Hematopoietic multipotent progenitor cell treated with erythropoietin and hydrocortisone succinate and interleukin-3 and kit ligand, for 6 days (in vitro differentiated cells): ENCODE measurements around the gene AQP3.
"Not testable (repeated sequence)": the region's sequence is repeated elsewhere in the genome, so short reads cannot be mapped to it uniquely, and the experiment has no call there.

Source experiments
- DNase-seq: peaks from one replicate; pipeline ENCODE4 v3.0.0-alpha.2; 2015

Gene AQP3

GRCh38 chr9:33464045-33464636 lies 16.7 kb upstream of the AQP3 start:
- no peak for DNase-seq

- DNase-seq, result no peak
These were observed 15.8 kb upstream of the AQP3 start for GRCh38 chr9:33463151-33463550.

- DNase-seq, result no peak
These were observed 14.1 kb upstream of the AQP3 start for GRCh38 chr9:33461492-33461891.

DNA sequence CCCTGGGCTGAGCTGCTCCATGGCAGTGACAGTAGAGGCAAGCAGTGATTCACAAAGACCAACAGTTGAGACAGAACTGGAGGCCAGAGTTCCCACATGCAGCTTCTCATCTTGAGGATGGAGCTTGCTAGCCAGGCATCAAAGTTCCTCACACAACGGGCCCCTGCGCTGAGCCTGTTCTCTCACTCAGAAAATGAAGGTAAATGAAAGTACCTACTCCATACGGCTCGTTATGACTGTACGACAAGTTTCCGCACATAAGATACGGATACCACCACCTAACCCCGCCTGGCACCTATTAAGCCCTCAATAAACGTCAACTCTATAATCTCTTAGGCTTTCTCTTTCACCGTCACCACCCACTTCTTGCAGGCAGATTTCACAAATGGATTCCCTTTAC lies 13.5 kb upstream of the AQP3 start:
- no peak for DNase-seq

DNA sequence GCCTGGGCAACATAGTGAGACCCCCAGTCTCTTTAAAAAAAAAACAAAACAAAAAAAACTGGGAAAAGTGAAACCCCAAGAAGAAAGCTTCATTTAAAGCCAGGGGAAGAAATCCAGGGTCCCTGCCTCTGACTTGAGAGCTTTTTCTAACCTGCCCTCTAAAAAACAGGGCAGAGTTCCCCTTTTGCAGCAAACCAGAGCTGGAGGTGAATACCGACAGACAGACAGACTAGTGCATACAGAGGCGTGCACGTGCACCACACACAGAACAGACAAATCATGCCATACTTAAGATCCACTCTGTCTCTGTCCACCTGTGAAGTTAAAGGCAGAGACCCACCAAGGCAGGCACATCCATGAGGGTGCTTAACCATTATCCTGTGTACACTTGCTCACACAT lies 11.7 kb upstream of the AQP3 start:
- no peak for DNase-seq

DNA sequence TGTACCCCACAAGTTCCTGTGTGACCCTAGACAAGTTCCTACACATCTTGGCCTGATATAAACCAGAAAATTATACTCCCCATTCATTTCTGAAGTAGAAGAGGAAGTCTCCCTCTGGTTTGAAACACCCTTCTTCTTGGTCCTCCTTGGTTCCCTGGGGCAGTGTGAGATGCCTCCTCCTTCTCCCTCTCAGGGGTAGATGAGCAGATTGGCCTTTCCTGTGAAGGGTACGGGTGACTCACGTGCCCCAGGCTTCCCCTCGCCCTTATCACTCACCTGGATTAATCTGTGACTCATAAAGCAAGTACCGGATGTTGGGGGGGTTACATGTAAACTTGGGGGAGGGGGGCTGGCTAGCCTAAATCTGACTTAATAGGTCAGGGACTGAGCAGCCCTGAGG lies 11.1 kb upstream of the AQP3 start:
- no peak for DNase-seq

GRCh38 chr9:33455945-33456344 lies 8.6 kb upstream of the AQP3 start:
- DNase-seq, result peak; percentile 73

DNA sequence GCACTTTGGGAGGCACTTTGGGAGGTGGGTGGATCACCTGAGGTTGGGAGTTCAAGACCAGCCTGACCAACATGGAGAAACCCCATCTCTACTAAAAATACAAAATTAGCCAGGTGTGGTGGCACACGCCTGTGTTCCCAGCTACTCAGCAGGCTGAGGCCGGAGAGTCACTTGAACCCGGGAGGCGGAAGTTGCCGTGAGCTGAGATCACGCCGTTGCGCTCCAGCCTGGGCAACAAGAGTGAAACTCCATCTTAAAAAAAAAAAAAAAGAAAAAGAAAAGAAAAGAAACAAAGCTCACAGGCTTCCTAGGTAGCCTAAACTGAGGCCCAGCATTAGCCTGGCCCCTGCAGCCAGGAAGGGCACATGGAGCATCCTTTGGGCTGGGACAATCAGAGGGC lies 8.1 kb upstream of the AQP3 start:
- DNase-seq, result not testable (repeated sequence)

- not testable (repeated sequence) for DNase-seq
These were observed 7.3 kb upstream of the AQP3 start for GRCh38 chr9:33454661-33455026.

- DNase-seq, result no peak
These were observed 6.7 kb upstream of the AQP3 start for GRCh38 chr9:33453999-33454660.

DNA sequence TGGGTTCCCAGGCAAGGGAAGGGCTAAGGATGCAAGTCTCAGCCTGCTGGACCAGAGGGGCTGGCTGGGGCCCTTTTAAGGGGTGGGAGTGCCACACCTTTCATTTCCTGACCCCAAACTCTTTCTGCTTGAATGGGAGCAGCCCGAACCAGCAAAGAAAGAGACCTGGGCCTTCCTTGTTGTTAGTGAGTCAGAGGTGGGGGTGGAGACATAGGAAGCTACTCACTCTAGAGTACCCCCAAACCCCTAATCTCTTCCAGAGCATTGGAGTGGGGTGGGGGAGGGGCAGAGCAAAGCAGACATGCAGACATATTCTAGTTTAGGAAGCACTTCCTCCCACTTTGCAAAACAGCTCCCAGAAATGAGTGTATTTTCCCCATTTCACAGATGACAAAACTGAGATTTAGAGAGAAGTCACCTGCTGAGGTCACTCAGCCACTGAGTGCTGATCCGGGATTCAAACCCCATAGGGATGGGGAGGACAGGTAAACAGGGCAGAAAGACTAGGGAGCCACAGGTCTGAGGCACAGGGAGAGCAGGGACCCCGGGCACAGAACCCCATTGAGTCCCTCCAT lies 6.0 kb upstream of the AQP3 start:
- DNase-seq, result no peak

- DNase-seq, result peak; percentile 83
These were observed 5.5 kb upstream of the AQP3 start for GRCh38 chr9:33452828-33453271.

DNA sequence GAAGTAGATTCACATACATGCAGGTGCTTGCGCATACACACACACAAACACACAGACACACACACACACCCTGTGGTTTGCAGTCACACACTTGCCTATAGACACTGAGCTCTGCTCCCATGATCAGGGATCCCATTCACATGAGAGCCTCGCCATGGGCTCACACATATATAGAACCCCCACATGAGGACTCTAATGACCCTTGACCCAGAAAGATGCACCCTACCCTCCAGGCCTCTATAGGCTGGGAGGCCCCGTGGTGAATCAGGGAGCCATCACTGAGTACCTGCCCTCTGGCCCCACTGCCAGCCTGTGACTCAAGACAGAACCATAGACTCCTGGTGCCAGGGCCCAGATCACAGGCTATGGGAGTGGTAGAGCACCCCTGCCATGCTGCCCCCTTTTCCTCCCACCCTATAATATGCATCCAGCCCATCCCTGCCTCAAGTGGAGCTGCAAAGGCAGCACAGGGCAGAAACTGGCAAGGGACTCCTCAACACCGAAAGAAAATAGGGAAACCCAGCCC lies 3.3 kb upstream of the AQP3 start:
- no peak for DNase-seq

DNA sequence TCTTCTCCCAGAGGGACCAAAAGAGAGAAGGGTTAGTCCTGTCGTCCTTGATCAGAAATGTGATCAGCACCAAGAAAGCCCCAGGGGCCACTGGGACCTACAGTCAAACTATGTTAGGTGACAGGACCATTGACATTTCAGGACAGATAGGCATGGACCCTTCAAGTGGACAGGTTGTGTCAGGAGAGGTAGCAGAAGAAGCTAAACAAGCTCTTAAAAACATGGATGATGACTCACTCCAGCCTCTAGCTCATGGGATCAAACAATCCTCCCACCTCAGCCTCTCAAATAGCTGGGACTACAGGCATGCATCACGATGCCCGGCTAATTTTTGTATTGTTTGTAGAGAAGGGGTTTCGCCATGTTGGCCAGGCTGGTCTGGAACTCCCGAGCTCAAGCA lies 2.3 kb upstream of the AQP3 start:
- DNase-seq, result no peak

GRCh38 chr9:33447799-33448553 lies 583 bp upstream of the AQP3 start:
- no peak for DNase-seq

DNA sequence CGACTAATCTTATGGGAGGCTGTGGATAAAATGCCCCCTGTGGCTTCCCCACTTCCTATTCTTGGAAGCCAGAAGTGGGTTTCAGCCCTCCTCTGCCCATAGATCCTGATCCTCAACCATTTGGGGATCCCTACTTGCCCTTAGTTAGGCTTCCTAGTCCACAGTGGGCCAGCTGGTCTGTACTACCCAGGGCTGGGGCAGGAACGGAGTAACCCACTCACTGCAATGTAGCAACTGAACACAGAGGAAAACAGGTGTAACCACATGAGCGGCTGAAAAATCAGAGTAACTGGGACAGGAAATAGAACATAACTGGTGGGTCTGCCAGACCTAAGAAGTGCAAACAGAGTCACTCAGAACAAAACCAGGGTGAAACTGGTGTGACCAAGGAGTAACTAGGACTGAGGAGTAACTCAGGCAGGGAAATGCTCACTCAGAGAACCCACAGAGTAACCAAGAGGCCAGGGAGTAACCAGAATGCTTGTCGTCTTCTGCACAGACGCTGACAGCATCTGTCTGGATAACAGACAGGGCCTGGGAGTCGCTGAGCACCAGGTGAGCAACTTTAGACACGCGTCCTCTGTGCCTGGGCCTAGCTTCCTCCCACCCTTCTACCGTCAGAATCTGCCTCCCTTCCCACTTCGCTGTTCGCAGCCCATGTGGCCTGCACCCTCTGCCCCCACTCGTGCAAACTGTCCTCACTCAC lies 1.0 kb downstream of the AQP3 start:
- peak; percentile 54 for DNase-seq

- DNase-seq, result peak; percentile 76
These were observed 1.8 kb downstream of the AQP3 start for GRCh38 chr9:33445389-33446239.

GRCh38 chr9:33443464-33444154 lies 3.8 kb downstream of the AQP3 start:
- DNase-seq, result no peak

GRCh38 chr9:33443047-33443446 lies 4.3 kb downstream of the AQP3 start:
- DNase-seq, result no peak

- DNase-seq, result no peak
These were observed 5.3 kb downstream of the AQP3 start for GRCh38 chr9:33442125-33442524.

DNA sequence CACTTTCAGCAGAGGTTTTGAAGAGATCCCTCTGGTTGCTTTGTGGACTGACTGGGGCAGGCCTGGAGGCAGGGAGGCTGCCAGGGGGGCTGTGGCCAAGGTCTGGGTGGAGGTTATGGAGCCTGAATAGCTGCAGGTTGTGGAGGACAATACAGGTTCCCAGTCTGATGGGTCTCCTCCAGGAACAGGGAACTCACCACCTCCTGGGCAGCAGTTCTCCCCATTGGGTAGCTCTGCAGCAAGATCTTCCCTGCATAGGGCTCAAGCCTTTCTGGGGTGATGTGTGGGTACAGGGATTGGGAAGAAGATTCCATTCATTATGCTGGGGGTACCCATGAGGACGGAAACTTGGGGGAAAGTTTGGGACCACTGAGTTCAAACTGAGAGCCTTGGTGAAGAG lies 6.8 kb downstream of the AQP3 start:
- DNase-seq, result no peak
